ENCODE results near the gene FILIP1L.
"Not testable (repeated sequence)": the region's sequence is repeated elsewhere in the genome, so short reads cannot be mapped to it uniquely, and the experiment has no call there.

Gene FILIP1L

GRCh38 chr3:100060685-100061484, 53.4 kb downstream of the FILIP1L start:
- TF ChIP-seq, protein P1, sequence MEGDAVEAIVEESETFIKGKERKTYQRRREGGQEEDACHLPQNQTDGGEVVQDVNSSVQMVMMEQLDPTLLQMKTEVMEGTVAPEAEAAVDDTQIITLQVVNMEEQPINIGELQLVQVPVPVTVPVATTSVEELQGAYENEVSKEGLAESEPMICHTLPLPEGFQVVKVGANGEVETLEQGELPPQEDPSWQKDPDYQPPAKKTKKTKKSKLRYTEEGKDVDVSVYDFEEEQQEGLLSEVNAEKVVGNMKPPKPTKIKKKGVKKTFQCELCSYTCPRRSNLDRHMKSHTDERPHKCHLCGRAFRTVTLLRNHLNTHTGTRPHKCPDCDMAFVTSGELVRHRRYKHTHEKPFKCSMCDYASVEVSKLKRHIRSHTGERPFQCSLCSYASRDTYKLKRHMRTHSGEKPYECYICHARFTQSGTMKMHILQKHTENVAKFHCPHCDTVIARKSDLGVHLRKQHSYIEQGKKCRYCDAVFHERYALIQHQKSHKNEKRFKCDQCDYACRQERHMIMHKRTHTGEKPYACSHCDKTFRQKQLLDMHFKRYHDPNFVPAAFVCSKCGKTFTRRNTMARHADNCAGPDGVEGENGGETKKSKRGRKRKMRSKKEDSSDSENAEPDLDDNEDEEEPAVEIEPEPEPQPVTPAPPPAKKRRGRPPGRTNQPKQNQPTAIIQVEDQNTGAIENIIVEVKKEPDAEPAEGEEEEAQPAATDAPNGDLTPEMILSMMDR (IDR thresholded peaks at IDR 0.05; ENCODE audit: extremely low read depth, missing control alignments) = no peak
- no peak for DNase-seq (ENCODE audit: low spot score)

GRCh38 chr3:100059472-100059871, 54.8 kb downstream of the FILIP1L start:
- DNase-seq (ENCODE audit: low spot score) = no peak
- TF ChIP-seq, protein P1 (IDR thresholded peaks at IDR 0.05; ENCODE audit: extremely low read depth, missing control alignments) = no peak

DNA sequence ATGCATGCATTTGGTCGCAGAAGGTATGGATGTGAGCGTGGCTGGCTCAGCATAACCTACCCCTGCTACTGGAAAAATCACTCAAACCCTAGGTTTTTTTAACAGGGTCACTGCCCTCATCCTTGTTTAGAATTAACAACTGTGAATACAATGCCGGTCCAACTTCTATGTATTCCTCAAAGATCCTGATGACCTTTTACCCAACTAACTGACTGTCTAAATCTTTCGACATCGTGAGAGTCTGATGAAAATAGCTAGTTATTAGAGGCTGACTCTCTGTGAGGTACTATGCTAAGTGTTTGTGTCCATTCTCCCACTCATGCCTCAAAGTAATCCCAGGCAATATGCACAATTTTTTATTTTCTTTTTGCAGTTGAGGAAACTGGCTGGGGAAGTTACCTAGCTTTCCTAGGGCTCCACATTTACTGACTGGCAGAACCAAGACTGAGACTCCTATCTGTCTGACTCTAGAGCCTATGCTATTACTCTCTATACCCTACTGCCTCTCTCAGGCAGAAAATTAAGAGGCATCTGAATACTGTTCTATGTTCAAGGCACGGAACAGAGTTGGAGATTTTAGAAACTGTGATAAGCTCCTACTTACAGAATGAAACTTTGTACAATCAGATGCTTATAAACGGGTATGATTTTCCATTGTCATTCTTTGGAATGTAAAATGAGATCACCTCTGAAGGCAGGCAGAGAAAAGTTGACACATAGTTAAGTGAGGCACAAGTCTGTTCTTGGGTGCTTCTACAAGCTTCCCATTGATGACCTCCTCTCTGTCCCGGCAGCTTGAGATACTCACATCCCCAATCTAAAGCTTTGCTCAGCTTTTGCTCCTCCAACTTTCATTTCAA, 56.4 kb downstream of the FILIP1L start:
- TF ChIP-seq, protein P1 (IDR thresholded peaks at IDR 0.05; ENCODE audit: extremely low read depth, missing control alignments) = no peak
- DNase-seq (ENCODE audit: low spot score) = no peak

DNA sequence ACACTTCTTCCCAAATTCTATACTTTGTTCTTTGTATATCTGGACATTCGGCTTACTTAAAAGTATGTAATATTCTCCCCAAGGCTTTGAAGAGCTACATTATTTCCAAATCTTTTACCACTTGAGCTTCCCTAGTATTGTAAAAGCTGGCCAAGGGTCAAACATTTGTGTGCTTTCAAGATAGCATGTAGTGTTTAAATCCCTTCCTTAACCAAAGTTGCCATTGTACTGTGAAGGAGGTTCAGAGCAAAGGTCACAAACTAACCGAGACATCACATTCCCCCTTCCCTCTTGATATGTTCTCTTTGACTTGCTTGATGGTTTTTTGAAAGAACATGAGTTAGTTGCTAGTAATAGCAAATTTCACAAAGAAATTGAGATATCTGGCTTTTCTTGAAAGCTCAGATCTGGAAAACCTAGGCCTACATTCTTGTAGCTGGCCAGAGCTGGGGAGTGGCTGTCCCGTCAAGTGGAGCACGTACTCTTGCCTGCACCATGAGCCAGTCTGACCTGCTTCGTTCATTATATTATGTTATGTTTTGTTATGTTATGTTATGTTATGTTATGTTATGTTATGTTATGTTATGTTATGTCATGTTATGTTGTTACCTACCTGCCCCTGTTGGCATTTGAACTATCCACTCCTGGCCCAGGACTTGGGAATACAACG, 60.2 kb downstream of the FILIP1L start:
- TF ChIP-seq, protein P1 (IDR thresholded peaks at IDR 0.05; ENCODE audit: extremely low read depth, missing control alignments) = no peak
- no peak for DNase-seq (ENCODE audit: low spot score)

DNA sequence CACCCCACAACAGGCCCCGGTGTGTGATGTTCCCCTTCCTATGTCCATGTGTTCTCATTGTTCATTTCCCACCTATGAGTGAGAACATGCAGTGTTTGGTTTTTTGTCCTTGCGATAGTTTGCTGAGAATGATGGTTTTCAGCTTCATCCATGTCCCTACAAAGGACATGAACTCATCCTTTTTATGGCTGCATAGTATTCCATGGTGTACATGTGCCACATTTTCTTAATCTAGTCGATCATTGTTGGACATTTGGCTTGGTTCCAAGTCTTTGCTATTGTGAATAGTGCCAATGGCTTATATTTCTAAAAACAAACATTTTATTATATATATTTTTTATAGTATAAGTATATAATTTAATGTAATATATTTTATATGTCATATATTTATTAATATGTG, 62.8 kb downstream of the FILIP1L start:
- DNase-seq (ENCODE audit: low spot score) = not testable (repeated sequence)

DNA sequence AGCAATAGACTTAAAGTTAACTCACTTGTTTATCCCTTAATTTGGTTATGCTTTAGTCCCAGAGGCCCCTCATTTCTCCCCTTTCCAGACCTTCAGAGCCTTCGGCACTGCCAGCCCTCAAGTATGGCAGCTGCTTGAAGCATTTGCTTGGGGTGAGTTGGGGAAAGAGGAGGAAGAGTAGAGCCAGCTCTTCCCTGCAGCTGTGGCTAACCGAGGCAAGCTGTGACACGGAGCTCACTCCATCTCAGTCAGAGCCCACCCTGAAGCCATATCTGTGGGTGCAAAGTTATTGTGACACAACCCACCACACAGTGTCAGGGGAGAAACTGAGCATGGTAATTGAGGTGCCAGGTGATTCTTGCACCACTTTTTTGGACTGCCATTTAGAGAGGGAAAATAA, 66.1 kb downstream of the FILIP1L start:
- TF ChIP-seq, protein P1 (IDR thresholded peaks at IDR 0.05; ENCODE audit: extremely low read depth, missing control alignments) = no peak
- no peak for DNase-seq (ENCODE audit: low spot score)

GRCh38 chr3:100047455-100048141, 66.7 kb downstream of the FILIP1L start:
- peak; percentile 45 for DNase-seq (ENCODE audit: low spot score)
- TF ChIP-seq, protein P1 (IDR thresholded peaks at IDR 0.05; ENCODE audit: extremely low read depth, missing control alignments) = no peak
